HepG2 (cell line): ENCODE results near the gene CAPRIN2. TPM values are rescaled to one million over a fixed set of nuclear protein-coding genes. Genes with fewer than 3 reads are reported as not detected.

Experiments used
- AFF4 ChIP-seq: sonication (generic); formaldehyde crosslinking; IDR thresholded peaks from 2 replicates; pipeline ENCODE4 v1.4.0; 2020; ENCODE audit warnings: missing genetic modification reagents
- AHR ChIP-seq: IDR thresholded peaks from 2 replicates; pipeline ENCODE4 v1.6.1; 2018; ENCODE audit warnings: missing genetic modification reagents, missing compliant biosample characterization
- ARNT ChIP-seq: fragments of 450-650 bp; IDR thresholded peaks from 2 replicates; pipeline ENCODE4 v1.6.1; 2017
- ARNTL ChIP-seq: sonication (generic); formaldehyde crosslinking; IDR thresholded peaks from 2 replicates; pipeline ENCODE4 v1.4.0; 2020; ENCODE audit warnings: mild to moderate bottlenecking, missing genetic modification reagents
- HCFC1 ChIP-seq: fragments of 150-350 bp; IDR thresholded peaks from 2 replicates; pipeline ENCODE4 v1.6.1; 2014; ENCODE audit warnings: low read depth, low read length
- KAT2B ChIP-seq: fragments of 150-350 bp; IDR thresholded peaks from 2 replicates; pipeline ENCODE4 v1.6.1; 2014; ENCODE audit warnings: low read depth, low read length, borderline replicate concordance
- KLF11 ChIP-seq: IDR thresholded peaks from 2 replicates; pipeline ENCODE4 v1.6.1; 2016; ENCODE audit warnings: missing compliant biosample characterization
- MAF1 ChIP-seq: sonication (generic); formaldehyde crosslinking; IDR thresholded peaks from 2 replicates; pipeline ENCODE4 v1.5.0; 2020; ENCODE audit warnings: missing genetic modification reagents, borderline replicate concordance
- PHF21A ChIP-seq: sonication (generic); formaldehyde crosslinking; IDR thresholded peaks from 2 replicates; pipeline ENCODE4 v1.5.0; 2020; ENCODE audit warnings: mild to moderate bottlenecking, missing genetic modification reagents
- RBM39 ChIP-seq: fragments of 200-400 bp; formaldehyde crosslinking; IDR thresholded peaks from one replicate; pipeline ENCODE4 v1.6.1; 2018; ENCODE audit warnings: antibody characterized with exemption, mild to moderate bottlenecking, low read depth, low read length; ENCODE audit not compliant: poor library complexity, severe bottlenecking
- RFX5 ChIP-seq: IDR thresholded peaks from 2 replicates; pipeline ENCODE4 v1.6.1; 2011; ENCODE audit warnings: low read depth, low read length, improper control_type of control experiment
- SMARCC2 ChIP-seq: fragments of 450-650 bp; IDR thresholded peaks from 2 replicates; pipeline ENCODE4 v1.6.1; 2017; ENCODE audit warnings: antibody characterized with exemption, mild to moderate bottlenecking
- SP140L ChIP-seq: sonication (generic); formaldehyde crosslinking; IDR thresholded peaks from 2 replicates; pipeline ENCODE4 v1.4.0; 2020; ENCODE audit warnings: missing genetic modification reagents, borderline replicate concordance
- ZBTB38 ChIP-seq: sonication (generic); formaldehyde crosslinking; IDR thresholded peaks from 2 replicates; pipeline ENCODE4 v1.5.1; 2020; ENCODE audit warnings: mild to moderate bottlenecking, missing genetic modification reagents
- ZMYM3 ChIP-seq: sonication (generic); formaldehyde crosslinking; IDR thresholded peaks from 2 replicates; pipeline ENCODE4 v1.5.1; 2020; ENCODE audit warnings: mild to moderate bottlenecking, missing genetic modification reagents
- ZNF329 ChIP-seq: sonication (generic); formaldehyde crosslinking; IDR thresholded peaks from 2 replicates; pipeline ENCODE4 v1.9.0; 2021; ENCODE audit warnings: low read depth, mild to moderate bottlenecking, missing genetic modification reagents
- ZNF501 ChIP-seq: sonication (generic); formaldehyde crosslinking; IDR thresholded peaks from 2 replicates; pipeline ENCODE4 v1.5.1; 2020; ENCODE audit warnings: mild to moderate bottlenecking, moderate library complexity, missing genetic modification reagents
- ZNF557 ChIP-seq: sonication (generic); formaldehyde crosslinking; IDR thresholded peaks from 2 replicates; pipeline ENCODE4 v1.4.0; 2020; ENCODE audit warnings: missing genetic modification reagents
- ZNF644 ChIP-seq: IDR thresholded peaks from 2 replicates; pipeline ENCODE4 v1.6.1; 2016; ENCODE audit warnings: low read depth
- ZNF780A ChIP-seq: sonication (generic); formaldehyde crosslinking; IDR thresholded peaks from 2 replicates; pipeline ENCODE4 v1.8.0; 2022; ENCODE audit warnings: mild to moderate bottlenecking, missing genetic modification reagents, moderate library complexity
- polyA plus RNA-seq, 8 experiments: library from polyadenylated mRNA; depleted of rRNA in 3 of 8; stranded (reverse) in 7 of 8; unstranded in 1 of 8; fragments of >200 nt; fragmentation: Illumina TruSeq in 4 of 8; extraction: Trizol in 4 of 8; gene quantifications; 2 replicates each; pipeline versions ENCODE4 v1.2.1 to v1.2.3, GENCODE V29; 2011 to 2016; ENCODE audit warnings: low read depth in 4 of 8, missing spikeins in 1 of 8, mixed read lengths in 1 of 8; ENCODE audit not compliant: insufficient read depth in 1 of 8
- total RNA-seq, 5 experiments: library from RNA; depleted of rRNA; stranded (reverse); fragments of >200 nt; fragmentation: Illumina TruSeq; extraction: Trizol; gene quantifications; 2 replicates each; pipeline ENCODE4 v1.2.3, GENCODE V29; 2016; ENCODE audit warnings: low read depth in 1 of 5
- TF ChIP-seq, protein P1 (sequence below): sonication (generic); formaldehyde crosslinking; IDR thresholded peaks from 2 replicates; pipeline ENCODE4 v1.4.0; 2020; ENCODE audit warnings: missing genetic modification reagents
- TF ChIP-seq, protein P2 (sequence below): sonication (generic); formaldehyde crosslinking; IDR thresholded peaks from 2 replicates; pipeline ENCODE4 v1.5.1; 2020; ENCODE audit warnings: mild to moderate bottlenecking, missing genetic modification reagents, moderate library complexity
- TF ChIP-seq, protein P3 (sequence below): sonication (generic); formaldehyde crosslinking; IDR thresholded peaks from 2 replicates; pipeline ENCODE4 v1.4.0; 2020; ENCODE audit warnings: missing genetic modification reagents, borderline replicate concordance

The CAPRIN2 gene
- total and polyA plus RNA-seq, 2 of the 13 experiments (the other 11 are each of a cell fraction or from before 2014, with no cell fraction given) = 21.7 to 30.6 TPM

- TF ChIP-seq AFF4 = no peak
- 0 out of 2 replicates have a peak, but pooled peaks have one; percentile 12 for TF ChIP-seq ZMYM3 (CRISPR knock-in tag)
- no peak for TF ChIP-seq ZNF780A (CRISPR knock-in tag)
- TF ChIP-seq RFX5 = no peak
- TF ChIP-seq AHR (CRISPR knock-in tag) = no peak
- TF ChIP-seq, protein P1, sequence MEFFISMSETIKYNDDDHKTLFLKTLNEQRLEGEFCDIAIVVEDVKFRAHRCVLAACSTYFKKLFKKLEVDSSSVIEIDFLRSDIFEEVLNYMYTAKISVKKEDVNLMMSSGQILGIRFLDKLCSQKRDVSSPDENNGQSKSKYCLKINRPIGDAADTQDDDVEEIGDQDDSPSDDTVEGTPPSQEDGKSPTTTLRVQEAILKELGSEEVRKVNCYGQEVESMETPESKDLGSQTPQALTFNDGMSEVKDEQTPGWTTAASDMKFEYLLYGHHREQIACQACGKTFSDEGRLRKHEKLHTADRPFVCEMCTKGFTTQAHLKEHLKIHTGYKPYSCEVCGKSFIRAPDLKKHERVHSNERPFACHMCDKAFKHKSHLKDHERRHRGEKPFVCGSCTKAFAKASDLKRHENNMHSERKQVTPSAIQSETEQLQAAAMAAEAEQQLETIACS (CRISPR knock-in tag) = no peak
- TF ChIP-seq, protein P2, sequence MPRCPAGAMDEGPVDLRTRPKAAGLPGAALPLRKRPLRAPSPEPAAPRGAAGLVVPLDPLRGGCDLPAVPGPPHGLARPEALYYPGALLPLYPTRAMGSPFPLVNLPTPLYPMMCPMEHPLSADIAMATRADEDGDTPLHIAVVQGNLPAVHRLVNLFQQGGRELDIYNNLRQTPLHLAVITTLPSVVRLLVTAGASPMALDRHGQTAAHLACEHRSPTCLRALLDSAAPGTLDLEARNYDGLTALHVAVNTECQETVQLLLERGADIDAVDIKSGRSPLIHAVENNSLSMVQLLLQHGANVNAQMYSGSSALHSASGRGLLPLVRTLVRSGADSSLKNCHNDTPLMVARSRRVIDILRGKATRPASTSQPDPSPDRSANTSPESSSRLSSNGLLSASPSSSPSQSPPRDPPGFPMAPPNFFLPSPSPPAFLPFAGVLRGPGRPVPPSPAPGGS (CRISPR knock-in tag) = peak; percentile 89
- no peak for TF ChIP-seq MAF1 (CRISPR knock-in tag)
- TF ChIP-seq ZBTB38 = no peak
- peak; percentile 22 for TF ChIP-seq RBM39
- TF ChIP-seq ZNF329 = no peak
- no peak for TF ChIP-seq SMARCC2
- TF ChIP-seq ARNT = no peak
- TF ChIP-seq SP140L (CRISPR knock-in tag) = no peak
- peak; percentile 46; the same call in 1 of the 2 replicates for TF ChIP-seq ZNF557 (CRISPR knock-in tag)
- TF ChIP-seq HCFC1 = peak; percentile 82
- no peak for TF ChIP-seq KAT2B
- TF ChIP-seq ARNTL (CRISPR knock-in tag) = no peak
- TF ChIP-seq, protein P3, sequence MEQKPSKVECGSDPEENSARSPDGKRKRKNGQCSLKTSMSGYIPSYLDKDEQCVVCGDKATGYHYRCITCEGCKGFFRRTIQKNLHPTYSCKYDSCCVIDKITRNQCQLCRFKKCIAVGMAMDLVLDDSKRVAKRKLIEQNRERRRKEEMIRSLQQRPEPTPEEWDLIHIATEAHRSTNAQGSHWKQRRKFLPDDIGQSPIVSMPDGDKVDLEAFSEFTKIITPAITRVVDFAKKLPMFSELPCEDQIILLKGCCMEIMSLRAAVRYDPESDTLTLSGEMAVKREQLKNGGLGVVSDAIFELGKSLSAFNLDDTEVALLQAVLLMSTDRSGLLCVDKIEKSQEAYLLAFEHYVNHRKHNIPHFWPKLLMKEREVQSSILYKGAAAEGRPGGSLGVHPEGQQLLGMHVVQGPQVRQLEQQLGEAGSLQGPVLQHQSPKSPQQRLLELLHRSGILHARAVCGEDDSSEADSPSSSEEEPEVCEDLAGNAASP (CRISPR knock-in tag) = 0 out of 2 replicates have a peak, but pooled peaks have one; percentile 38
- peak; percentile 60 for TF ChIP-seq ZNF501 (CRISPR knock-in tag)
- TF ChIP-seq PHF21A (CRISPR knock-in tag) = peak; percentile 50; the same call in 1 of the 2 replicates
- TF ChIP-seq ZNF644 (CRISPR knock-in tag) = no peak
- no peak for TF ChIP-seq KLF11 (CRISPR knock-in tag)
Observed at GRCh38 chr12:30695199-30696102, 59.3 kb downstream of the CAPRIN2 start, which contains the start of gene IPO8 (continued).
